ENCODE results near the gene RAB3GAP1. TPM values are rescaled to one million over a fixed set of nuclear protein-coding genes. Genes with fewer than 3 reads are reported as not detected.

Gene RAB3GAP1
- total and polyA plus RNA-seq, 2 of the 4 experiments (the other 2 are of a cell fraction): 21.2 to 65.8 TPM

GRCh38 chr2:135047300-135047699, 4.8 kb upstream of the RAB3GAP1 start, which contains the start of gene MAP3K19:
TSS of gene MAP3K19 (minus strand) at chr2:135047447. CDS start at chr2:135024647, 22,800 bp downstream.
- no peak for ATAC-seq (ENCODE audit: low read depth)
- Histone ChIP-seq H3K14ac (replicated peaks; ENCODE audit: low read depth, low read length) (no peak within 1 kb of the TSS), H3K4ac (ENCODE audit: low read depth, low read length) (no peak within 1 kb of the TSS), H2AK5ac (ENCODE audit: low read depth, low read length) (no peak within 1 kb of the TSS), H2BK120ac (ENCODE audit: low read depth, low read length) (no peak within 1 kb of the TSS), H3K23ac (ENCODE audit: low read depth, low read length) (no peak within 1 kb of the TSS), H3K4me2 (ENCODE audit: low read depth, low read length) (peak within 1 kb of the TSS; percentile 39; the same call in 1 of the 2 replicates), H4K8ac (ENCODE audit: low read depth in 2 of 2, low read length in 2 of 2) (no peak within 1 kb of the TSS), H2BK5ac (ENCODE audit: low read depth, low read length, poor library complexity, severe bottlenecking) (no peak within 1 kb of the TSS), H2AFZ (replicated peaks; ENCODE audit: low read length, poor library complexity) (no peak within 1 kb of the TSS), H2BK15ac (ENCODE audit: low read depth, low read length) (no peak within 1 kb of the TSS), H3K27ac (ENCODE audit: insufficient read depth, low read length) (no peak within 1 kb of the TSS), H3K79me1 (ENCODE audit: low read depth in 1 of 2, low read length in 2 of 2) (peaks cover 0 to 2% of the 10 kb centered on the region in 2 experiments; a peak in 2 of 4 replicates), H3K9me1 (ENCODE audit: insufficient read depth, low read length) (no peaks in the 10 kb centered on the region), H3K27me3 (ENCODE audit: control insufficient read depth, insufficient read depth, low read length) (peaks cover 8% of the 10 kb centered on the region; the same call in 1 of the 2 replicates), H4K20me1 (ENCODE audit: insufficient read depth, low read length) (no peaks in the 10 kb centered on the region), H3K56ac (ENCODE audit: extremely low read depth, insufficient read depth, low read length) (no peak within 1 kb of the TSS), H3K18ac (ENCODE audit: low read depth, low read length) (no peak within 1 kb of the TSS), H2AK9ac (replicated peaks; ENCODE audit: low read depth, low read length, poor library complexity) (no peak within 1 kb of the TSS), H4K91ac (ENCODE audit: insufficient read depth, low read depth, low read length) (no peak within 1 kb of the TSS), H3K4me1 (ENCODE audit: control insufficient read depth, insufficient read depth, low read length) (no peaks in the 10 kb centered on the region), H4K5ac (ENCODE audit: low read depth, low read length) (no peak within 1 kb of the TSS), H3K9ac (ENCODE audit: low read depth, low read length) (no peak within 1 kb of the TSS), H3K4me3 (ENCODE audit: insufficient read depth, low read depth, low read length) (no peak within 1 kb of the TSS), H3K36me3 (ENCODE audit: control insufficient read depth, insufficient read depth, low read length) (no peaks in the 10 kb centered on the region), H3K9me3 (ENCODE audit: control insufficient read depth, insufficient read depth, low read length) (no peaks in the 10 kb centered on the region), H2BK20ac (ENCODE audit: low read depth, low read length) (no peak within 1 kb of the TSS)
- DNase-seq: no peak
- BruUV-seq (replicated peaks): no TSS peak
- CTCF ChIA-PET: interaction anchor here (0.7 kb wide), 1 partner anchor 768 kb away, joined by 3 read pairs; no protein-coding TSS in a partner anchor
- in situ Hi-C loops (cut with MboI; ENCODE audit: low sequenced_read_pairs): no loop called here
- TF ChIP-seq FOS (IDR thresholded peaks at IDR 0.05; ENCODE audit: low read depth, low read length) (no peak), CTCF (conservative IDR thresholded peaks at IDR 0.05; ENCODE audit: low read depth, low read length) (no peak), BHLHE40 (IDR thresholded peaks at IDR 0.05; ENCODE audit: low read depth, low read length) (no peak), ELK1 (IDR thresholded peaks at IDR 0.05; ENCODE audit: borderline replicate concordance, low read depth, low read length) (no peak), NFE2L2 (IDR thresholded peaks at IDR 0.05; ENCODE audit: low read depth, low read length) (no peak), MAZ (IDR thresholded peaks at IDR 0.05; ENCODE audit: borderline replicate concordance, low read depth, low read length) (no peak), CEBPB (IDR thresholded peaks at IDR 0.05; ENCODE audit: low read depth, low read length) (no peak), RFX5 (IDR thresholded peaks at IDR 0.05; ENCODE audit: low read depth, low read length) (no peak), MXI1 (IDR thresholded peaks at IDR 0.05; ENCODE audit: borderline replicate concordance, low read depth, low read length) (no peak), RCOR1 (IDR thresholded peaks at IDR 0.05; ENCODE audit: insufficient replicate concordance, low read length) (no peak), POLR2A (IDR thresholded peaks at IDR 0.05; ENCODE audit: low read depth, low read length) (no peak), CHD1 (IDR thresholded peaks at IDR 0.05; ENCODE audit: low read depth, low read length) (no peak), USF2 (IDR thresholded peaks at IDR 0.05; ENCODE audit: low read depth, low read length) (no peak), SMC3 (IDR thresholded peaks at IDR 0.05; ENCODE audit: low read depth, low read length) (no peak), MAFK (IDR thresholded peaks at IDR 0.05; ENCODE audit: low read depth, low read length) (no peak), RAD21 (IDR thresholded peaks at IDR 0.05; ENCODE audit: low read length) (no peak)
- dilution Hi-C loops (cut with HindIII; ENCODE audit: low sequenced_read_pairs, unreplicated experiment): no loop called here
- intact Hi-C loops (cut with micrococcal nuclease): no loop called here
- POLR2A ChIA-PET (ENCODE audit: unreplicated experiment): no interaction called here
